Endothelial cell of umbilical vein (primary cell): ENCODE data around the gene EPB42. TPM values are rescaled to one million over a fixed set of nuclear protein-coding genes. Genes with fewer than 3 reads are reported as not detected.

Source experiments
- BruUV-seq: library from RNA; stranded (reverse); fragments of 400-500 nt; replicated peaks from 2 replicates; lab custom pipeline; 2021; lab: Mats Ljungman, UMichigan
- CTCF ChIA-PET: fragments of 300-600, 350-600 bp; sonication (Branson Sonifier 250); formaldehyde crosslinking; loops from one replicate; lab custom pipeline; 2021; ENCODE audit warnings: antibody characterized with exemption, inconsistent platforms; lab: Charles Lee
- POLR2A ChIA-PET: fragments of 300-600, 350-600 bp; sonication (Branson Sonifier 250); formaldehyde crosslinking; loops from one replicate; lab custom pipeline; 2021; ENCODE audit warnings: antibody characterized with exemption, inconsistent platforms; lab: Charles Lee
- DNase-seq: peaks from one replicate; pipeline ENCODE4 v3.0.0-alpha.2; 2011; ENCODE audit warnings: low read depth, low spot score
- FAIRE-seq: peaks from 2 replicates; lab custom pipeline; 2011; peaks lifted over from hg19 to GRCh38; lab: Jason Lieb, UNC
- H2AFZ ChIP-seq: 2 replicates; pipeline ENCODE4 v1.6.0; 2012; ENCODE audit warnings: low read depth, low read length, control low read depth, inconsistent platforms
- H3K27ac ChIP-seq: 2 replicates; pipeline ENCODE4 v1.5.1; 2011; ENCODE audit warnings: low read depth, mild to moderate bottlenecking, control low read depth, low read length, moderate library complexity; ENCODE audit not compliant: insufficient read depth
- H3K27me3 ChIP-seq, 2 experiments: 2 replicates each; pipeline versions ENCODE4 v1.6.0 to v1.6.1; 2011; ENCODE audit warnings: low read length in 2 of 2, mixed read lengths in 1 of 2; ENCODE audit not compliant: control insufficient read depth in 2 of 2, insufficient read depth in 2 of 2
- H3K36me3 ChIP-seq, 2 experiments: 2 replicates in 1 of 2; 3 replicates in 1 of 2; pipeline ENCODE4 v1.5.1; 2011; ENCODE audit warnings: low read length in 2 of 2, mild to moderate bottlenecking in 1 of 2, moderate library complexity in 1 of 2; ENCODE audit not compliant: control insufficient read depth in 2 of 2, insufficient read depth in 2 of 2; ENCODE audit errors: extremely low read depth in 1 of 2
- H3K4me1 ChIP-seq: 3 replicates; pipeline ENCODE4 v1.5.1; 2011; ENCODE audit warnings: mild to moderate bottlenecking, low read length; ENCODE audit not compliant: control insufficient read depth, insufficient read depth; ENCODE audit errors: extremely low read depth
- H3K4me2 ChIP-seq: 2 replicates; pipeline ENCODE4 v1.6.1; 2011; ENCODE audit warnings: low read length, control low read depth, mixed read lengths; ENCODE audit not compliant: insufficient read depth
- H3K4me3 ChIP-seq, 3 experiments: fragments of 200-600 bp in 1 of 3; sonication (generic), shearing (Covaris generic) in 1 of 3; replicated peaks in 1 of 3; 2 replicates each; pipeline ENCODE4 v1.5.1; 2011 to 2016; ENCODE audit warnings: control low read depth in 3 of 3, low read length in 3 of 3, mild to moderate bottlenecking in 2 of 3, inconsistent platforms in 1 of 3, low read depth in 1 of 3, moderate library complexity in 1 of 3; ENCODE audit not compliant: insufficient read depth in 1 of 3
- H3K79me2 ChIP-seq: 2 replicates; pipeline ENCODE4 v1.6.0; 2012; ENCODE audit warnings: low read length, inconsistent platforms; ENCODE audit not compliant: control insufficient read depth, insufficient read depth
- H3K9ac ChIP-seq: replicated peaks from 2 replicates; pipeline ENCODE3; 2011; ENCODE audit warnings: low read length, control low read depth; ENCODE audit not compliant: insufficient read depth; ENCODE audit errors: extremely low read depth
- H3K9me1 ChIP-seq: replicated peaks from 3 replicates; pipeline ENCODE4 v1.6.0; 2011; ENCODE audit warnings: mild to moderate bottlenecking, low read length; ENCODE audit not compliant: control insufficient read depth, insufficient read depth; ENCODE audit errors: extremely low read depth
- H3K9me3 ChIP-seq: replicated peaks from 2 replicates; pipeline ENCODE4 v1.5.1; 2012; ENCODE audit warnings: low read length, inconsistent platforms; ENCODE audit not compliant: control insufficient read depth, insufficient read depth
- H4K20me1 ChIP-seq: replicated peaks from 2 replicates; pipeline ENCODE3; 2011; ENCODE audit warnings: mild to moderate bottlenecking, low read length; ENCODE audit not compliant: control insufficient read depth, insufficient read depth; ENCODE audit errors: extremely low read depth
- EZH2 ChIP-seq: IDR thresholded peaks from 2 replicates; pipeline ENCODE4 v1.6.1; 2012; ENCODE audit warnings: borderline replicate concordance, low read depth, mild to moderate bottlenecking, moderate library complexity, low read length, inconsistent platforms; ENCODE audit not compliant: severe bottlenecking
- FOS ChIP-seq: IDR thresholded peaks from 2 replicates; pipeline ENCODE4 v1.6.1; 2011; ENCODE audit warnings: mild to moderate bottlenecking, low read length, moderate library complexity, borderline replicate concordance; ENCODE audit not compliant: insufficient read depth
- GATA2 ChIP-seq: IDR thresholded peaks from 2 replicates; pipeline ENCODE4 v1.7.0; 2011; ENCODE audit warnings: low read depth, mild to moderate bottlenecking, moderate library complexity, mixed read lengths, low read length; ENCODE audit not compliant: insufficient read length, insufficient read depth
- JUN ChIP-seq: IDR thresholded peaks from 2 replicates; pipeline ENCODE4 v1.6.1; 2011; ENCODE audit warnings: borderline replicate concordance, low read depth; ENCODE audit not compliant: insufficient read length, insufficient read depth
- MYC ChIP-seq: IDR thresholded peaks from one replicate; pipeline ENCODE4 v1.6.1; 2011; ENCODE audit warnings: mild to moderate bottlenecking, low read depth, low read length
- POLR2A ChIP-seq: IDR thresholded peaks from 2 replicates; pipeline ENCODE4 v1.6.1; 2012; ENCODE audit warnings: low read depth, mild to moderate bottlenecking, control low read depth, low read length
- POLR2AphosphoS5 ChIP-seq: IDR thresholded peaks from 2 replicates; pipeline ENCODE4 v1.6.1; 2012; ENCODE audit warnings: low read depth, mild to moderate bottlenecking, control low read depth, low read length, moderate library complexity; ENCODE audit not compliant: insufficient read depth
- dilution Hi-C: fragments of 300-500 bp; cut with MboI; formaldehyde crosslinking; loops from one replicate; pipeline ENCODE4 v1.15.0; 2019; ENCODE audit warnings: low sequenced_read_pairs; ENCODE audit not compliant: extremely low pct_ligation_motif_present
- intact Hi-C: fragments of 100-400 bp; cut with micrococcal nuclease; formaldehyde crosslinking; loops from one replicate; pipeline ENCODE4 v1.10.0; 2022
- polyA plus RNA-seq, 4 experiments: library from polyadenylated mRNA; depleted of rRNA in 3 of 4; stranded (reverse) in 3 of 4; unstranded in 1 of 4; fragments of >200 nt; gene quantifications; 2 replicates each; pipeline versions ENCODE4 v1.2.1 to v1.2.3, GENCODE V29; 2011 to 2012; ENCODE audit warnings: missing spikeins in 1 of 4
- total RNA-seq: library from RNA; stranded (reverse); gene quantifications from 2 replicates; pipeline ENCODE4 v1.2.3, GENCODE V29; 2021
- TF ChIP-seq, protein P1 (sequence below), 2 donors: IDR thresholded peaks; 1 replicate in 1 of 2; 2 replicates in 1 of 2; pipeline ENCODE4 v1.5.1; 2011; ENCODE audit warnings: low read length in 2 of 2, mild to moderate bottlenecking in 2 of 2, moderate library complexity in 2 of 2, control low read depth in 1 of 2, inconsistent platforms in 1 of 2, low read depth in 1 of 2; ENCODE audit not compliant: insufficient read depth in 1 of 2; ENCODE audit errors: extremely low read depth in 1 of 2
- TF ChIP-seq, protein P2 (sequence below): IDR thresholded peaks from 2 replicates; pipeline ENCODE4 v1.6.1; 2011; ENCODE audit not compliant: insufficient read depth, insufficient read length

EPB42 gene
- total and polyA plus RNA-seq, 2 donors (not counting 3 experiments of a cell fraction or from before 2014, with no cell fraction given): not detected

DNA sequence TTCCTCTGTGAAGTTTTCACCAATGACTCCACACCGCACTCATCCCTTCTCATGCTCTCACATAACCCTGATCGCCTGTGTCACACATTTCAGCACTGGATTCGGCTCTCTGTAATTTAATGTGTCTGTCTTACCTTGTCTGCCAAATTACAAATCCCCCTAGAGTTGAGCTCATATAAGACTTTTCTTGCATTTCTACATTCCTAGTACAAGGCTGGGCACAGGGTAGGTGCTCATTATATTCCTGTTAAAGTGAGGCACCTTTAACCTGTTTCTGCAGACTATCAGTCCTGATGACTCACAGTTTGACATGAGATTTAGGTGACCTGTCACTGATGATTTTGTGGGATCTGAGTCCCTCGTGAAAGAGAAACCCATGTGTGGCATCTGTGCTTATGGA, 23.3 kb upstream of the EPB42 start:
- no peaks in the 10 kb centered on the region for H3K36me3 ChIP-seq
- FAIRE-seq (no peak), DNase-seq (no peak)
- POLR2A ChIA-PET: no interaction called here
- TF ChIP-seq MYC (no peak), FOS (no peak), POLR2AphosphoS5 (no peak), GATA2 (no peak), JUN (no peak), EZH2 (no peak), POLR2A (no peak)
- TF ChIP-seq, protein P1, sequence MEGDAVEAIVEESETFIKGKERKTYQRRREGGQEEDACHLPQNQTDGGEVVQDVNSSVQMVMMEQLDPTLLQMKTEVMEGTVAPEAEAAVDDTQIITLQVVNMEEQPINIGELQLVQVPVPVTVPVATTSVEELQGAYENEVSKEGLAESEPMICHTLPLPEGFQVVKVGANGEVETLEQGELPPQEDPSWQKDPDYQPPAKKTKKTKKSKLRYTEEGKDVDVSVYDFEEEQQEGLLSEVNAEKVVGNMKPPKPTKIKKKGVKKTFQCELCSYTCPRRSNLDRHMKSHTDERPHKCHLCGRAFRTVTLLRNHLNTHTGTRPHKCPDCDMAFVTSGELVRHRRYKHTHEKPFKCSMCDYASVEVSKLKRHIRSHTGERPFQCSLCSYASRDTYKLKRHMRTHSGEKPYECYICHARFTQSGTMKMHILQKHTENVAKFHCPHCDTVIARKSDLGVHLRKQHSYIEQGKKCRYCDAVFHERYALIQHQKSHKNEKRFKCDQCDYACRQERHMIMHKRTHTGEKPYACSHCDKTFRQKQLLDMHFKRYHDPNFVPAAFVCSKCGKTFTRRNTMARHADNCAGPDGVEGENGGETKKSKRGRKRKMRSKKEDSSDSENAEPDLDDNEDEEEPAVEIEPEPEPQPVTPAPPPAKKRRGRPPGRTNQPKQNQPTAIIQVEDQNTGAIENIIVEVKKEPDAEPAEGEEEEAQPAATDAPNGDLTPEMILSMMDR (IDR thresholded peaks at IDR 0.05; ENCODE audit: extremely low read depth in 1 of 2, insufficient read depth in 1 of 2, low read depth in 1 of 2, low read length in 2 of 2): no peak
- TF ChIP-seq, protein P2, sequence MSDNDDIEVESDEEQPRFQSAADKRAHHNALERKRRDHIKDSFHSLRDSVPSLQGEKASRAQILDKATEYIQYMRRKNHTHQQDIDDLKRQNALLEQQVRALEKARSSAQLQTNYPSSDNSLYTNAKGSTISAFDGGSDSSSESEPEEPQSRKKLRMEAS: no peak
- no peak overlapping the region for H2AFZ ChIP-seq
- dilution Hi-C loops (no loop called here), intact Hi-C loops (no loop called here)
- BruUV-seq: no TSS peak
- H3K27me3 ChIP-seq: peaks cover 11 to 14% of the 10 kb centered on the region in 2 experiments
- no peak overlapping the region for H3K9ac ChIP-seq
- H4K20me1 ChIP-seq: no peaks in the 10 kb centered on the region
- CTCF ChIA-PET: no interaction called here
- no peak overlapping the region for H3K4me2 ChIP-seq
- H3K79me2 ChIP-seq: no peaks in the 10 kb centered on the region
- H3K9me1 ChIP-seq: no peaks in the 10 kb centered on the region
- H3K9me3 ChIP-seq: no peaks in the 10 kb centered on the region
- no peak overlapping the region for H3K27ac ChIP-seq
- H3K4me1 ChIP-seq: no peaks in the 10 kb centered on the region
- H3K4me3 ChIP-seq: no peak overlapping the region
